ENCODE results near the gene MAN1C1.

DNA sequence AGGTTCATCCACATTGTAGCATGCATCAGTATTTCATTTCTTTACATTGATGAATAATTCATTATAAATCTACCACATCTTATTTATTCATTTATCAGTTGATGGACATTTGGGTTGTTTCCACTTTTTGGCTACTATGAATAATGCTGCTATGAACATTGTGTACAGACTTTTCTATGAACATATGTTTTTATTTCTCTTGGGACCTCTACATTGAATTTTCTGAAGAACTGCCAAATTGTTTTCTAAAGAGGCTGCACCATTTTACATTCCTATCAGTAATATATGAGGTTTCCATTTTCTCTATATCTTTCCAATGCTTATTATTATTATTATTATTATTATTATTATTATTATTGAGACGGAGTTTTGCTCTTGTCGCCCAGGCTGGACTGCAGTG is 102.1 kb downstream of the MAN1C1 start:
- TF ChIP-seq EZH2 (IDR thresholded peaks at IDR 0.05; ENCODE audit: borderline replicate concordance, insufficient read depth, low read depth, low read length, poor library complexity, severe bottlenecking): no peak
- TF ChIP-seq, protein P1, sequence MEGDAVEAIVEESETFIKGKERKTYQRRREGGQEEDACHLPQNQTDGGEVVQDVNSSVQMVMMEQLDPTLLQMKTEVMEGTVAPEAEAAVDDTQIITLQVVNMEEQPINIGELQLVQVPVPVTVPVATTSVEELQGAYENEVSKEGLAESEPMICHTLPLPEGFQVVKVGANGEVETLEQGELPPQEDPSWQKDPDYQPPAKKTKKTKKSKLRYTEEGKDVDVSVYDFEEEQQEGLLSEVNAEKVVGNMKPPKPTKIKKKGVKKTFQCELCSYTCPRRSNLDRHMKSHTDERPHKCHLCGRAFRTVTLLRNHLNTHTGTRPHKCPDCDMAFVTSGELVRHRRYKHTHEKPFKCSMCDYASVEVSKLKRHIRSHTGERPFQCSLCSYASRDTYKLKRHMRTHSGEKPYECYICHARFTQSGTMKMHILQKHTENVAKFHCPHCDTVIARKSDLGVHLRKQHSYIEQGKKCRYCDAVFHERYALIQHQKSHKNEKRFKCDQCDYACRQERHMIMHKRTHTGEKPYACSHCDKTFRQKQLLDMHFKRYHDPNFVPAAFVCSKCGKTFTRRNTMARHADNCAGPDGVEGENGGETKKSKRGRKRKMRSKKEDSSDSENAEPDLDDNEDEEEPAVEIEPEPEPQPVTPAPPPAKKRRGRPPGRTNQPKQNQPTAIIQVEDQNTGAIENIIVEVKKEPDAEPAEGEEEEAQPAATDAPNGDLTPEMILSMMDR (IDR thresholded peaks at IDR 0.05): no peak
